ENCODE results near the gene KATNAL1. TPM values are rescaled to one million over a fixed set of nuclear protein-coding genes. Genes with fewer than 3 reads are reported as not detected.
A peak's percentile ranks its signal among the peaks of the same experiment; 100 is the strongest.

KATNAL1 gene
- total and polyA plus RNA-seq, 2 experiments from 2014 or later: 2.1 to 9.8 TPM

DNA sequence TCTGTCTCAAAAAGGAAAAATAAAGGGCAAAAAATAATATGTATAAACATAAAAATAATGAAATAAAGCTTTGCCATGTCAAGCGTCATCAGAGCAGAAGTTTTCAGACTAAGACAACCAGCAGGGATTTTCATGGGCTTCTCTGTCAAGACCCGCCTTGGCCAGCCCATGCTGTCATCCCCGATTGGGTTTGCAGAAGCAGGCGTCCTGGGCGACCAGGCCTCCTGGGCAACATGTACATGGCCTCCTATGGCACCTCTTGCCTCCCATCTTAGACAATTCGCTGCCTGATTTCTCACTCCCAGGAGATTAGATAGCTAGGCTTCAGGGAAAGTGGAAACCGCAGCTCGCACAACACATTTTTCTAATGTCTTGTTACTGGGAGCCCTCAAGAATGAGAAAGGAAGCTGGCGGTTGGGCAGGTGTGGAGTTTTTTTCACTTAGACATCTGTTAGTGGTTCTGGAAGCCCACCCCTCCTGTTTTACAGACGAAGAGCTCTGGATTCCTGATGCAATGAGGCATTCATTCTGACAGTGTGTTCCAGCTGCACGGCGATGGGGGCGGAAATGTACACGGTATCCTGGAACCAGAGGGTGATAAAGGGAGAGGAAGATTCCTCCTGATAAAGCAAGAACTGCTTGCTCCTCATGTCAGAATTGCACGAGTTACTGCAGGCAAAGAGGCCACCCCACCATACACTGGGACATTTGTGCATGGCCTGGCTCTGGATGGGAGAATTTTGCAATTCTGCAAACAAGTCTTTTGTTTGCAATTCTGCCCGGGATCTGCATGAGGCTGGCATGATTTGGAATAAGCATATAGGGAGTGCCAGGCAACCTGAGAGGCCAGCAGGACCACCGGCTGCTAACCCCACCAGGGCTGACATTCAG lies 47.4 kb upstream of the KATNAL1 start:
- no peaks in the 10 kb centered on the region for H3K27me3 ChIP-seq
- peaks cover 3% of the 10 kb centered on the region for H3K4me1 ChIP-seq (ENCODE audit: insufficient read depth)
- H3K9me3 ChIP-seq (ENCODE audit: low read depth): no peaks in the 10 kb centered on the region
- no peak overlapping the region for H3K27ac ChIP-seq
- H4K20me1 ChIP-seq (ENCODE audit: insufficient read depth, poor library complexity, severe bottlenecking): no peaks in the 10 kb centered on the region
- no peak overlapping the region for H3K4me3 ChIP-seq
- TF ChIP-seq EZH2phosphoT487 (IDR thresholded peaks at IDR 0.05; ENCODE audit: low read depth, severe bottlenecking, unreplicated experiment) (no peak), EZH2 (IDR thresholded peaks at IDR 0.05; ENCODE audit: borderline replicate concordance) (no peak)
- TF ChIP-seq, protein P1, sequence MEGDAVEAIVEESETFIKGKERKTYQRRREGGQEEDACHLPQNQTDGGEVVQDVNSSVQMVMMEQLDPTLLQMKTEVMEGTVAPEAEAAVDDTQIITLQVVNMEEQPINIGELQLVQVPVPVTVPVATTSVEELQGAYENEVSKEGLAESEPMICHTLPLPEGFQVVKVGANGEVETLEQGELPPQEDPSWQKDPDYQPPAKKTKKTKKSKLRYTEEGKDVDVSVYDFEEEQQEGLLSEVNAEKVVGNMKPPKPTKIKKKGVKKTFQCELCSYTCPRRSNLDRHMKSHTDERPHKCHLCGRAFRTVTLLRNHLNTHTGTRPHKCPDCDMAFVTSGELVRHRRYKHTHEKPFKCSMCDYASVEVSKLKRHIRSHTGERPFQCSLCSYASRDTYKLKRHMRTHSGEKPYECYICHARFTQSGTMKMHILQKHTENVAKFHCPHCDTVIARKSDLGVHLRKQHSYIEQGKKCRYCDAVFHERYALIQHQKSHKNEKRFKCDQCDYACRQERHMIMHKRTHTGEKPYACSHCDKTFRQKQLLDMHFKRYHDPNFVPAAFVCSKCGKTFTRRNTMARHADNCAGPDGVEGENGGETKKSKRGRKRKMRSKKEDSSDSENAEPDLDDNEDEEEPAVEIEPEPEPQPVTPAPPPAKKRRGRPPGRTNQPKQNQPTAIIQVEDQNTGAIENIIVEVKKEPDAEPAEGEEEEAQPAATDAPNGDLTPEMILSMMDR (IDR thresholded peaks at IDR 0.05; ENCODE audit: poor library complexity): no peak
- WGBS (ENCODE audit: low lambda C conversion rate, missing lambda C conversion rate): 62% methylated on average over 17 of the region's 17 CpGs
- peak; percentile 19 for DNase-seq (ENCODE audit: low spot score)
- H3K79me2 ChIP-seq: no peaks in the 10 kb centered on the region
- no peaks in the 10 kb centered on the region for H3K36me3 ChIP-seq (replicated peaks; ENCODE audit: insufficient read depth, low read depth)
- H3K9me2 ChIP-seq (replicated peaks; ENCODE audit: insufficient read depth): no peaks in the 10 kb centered on the region
- no peak overlapping the region for H2AFZ ChIP-seq
- peak overlapping the region; percentile 19 for H3K4me2 ChIP-seq

DNA sequence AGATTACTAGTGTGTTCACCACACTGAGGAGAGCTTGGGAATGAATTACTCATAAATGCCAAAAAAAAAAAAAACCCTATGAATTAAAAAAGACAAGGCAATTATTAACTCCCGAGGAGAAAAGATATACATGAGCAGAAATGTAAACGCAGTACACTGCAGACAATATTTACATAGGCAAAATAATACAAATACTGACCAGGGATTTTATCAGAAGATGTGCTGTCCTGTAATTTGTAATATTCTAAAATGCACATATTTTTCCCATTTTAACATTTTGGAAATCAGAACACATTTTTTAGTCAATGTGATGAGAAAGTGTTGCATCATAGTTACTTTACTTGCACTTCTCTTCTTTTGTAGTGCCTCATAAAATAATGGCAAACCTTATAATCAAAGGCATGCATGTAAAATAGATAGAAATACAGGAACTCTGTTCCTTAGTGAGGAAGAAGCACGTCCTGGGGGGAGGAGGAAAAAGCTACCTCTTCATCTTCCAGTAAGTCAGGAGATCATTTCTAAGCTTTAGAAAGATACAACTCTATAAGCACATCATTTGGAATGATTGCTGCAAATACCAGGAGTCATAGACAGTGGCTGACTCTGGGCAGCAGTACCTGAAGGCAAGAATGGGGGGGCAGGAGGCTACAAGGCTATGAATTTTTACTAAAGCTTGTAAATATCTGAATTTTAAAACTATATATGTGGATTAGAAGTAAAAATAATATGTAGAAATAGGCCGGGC lies 46.3 kb upstream of the KATNAL1 start:
- no peak overlapping the region for H3K4me3 ChIP-seq
- H3K36me3 ChIP-seq (replicated peaks; ENCODE audit: insufficient read depth, low read depth): no peaks in the 10 kb centered on the region
- no peak overlapping the region for H3K27ac ChIP-seq
- H3K4me2 ChIP-seq: no peak overlapping the region
- no peaks in the 10 kb centered on the region for H3K79me2 ChIP-seq
- H3K4me1 ChIP-seq (ENCODE audit: insufficient read depth): peaks cover 3% of the 10 kb centered on the region
- no peaks in the 10 kb centered on the region for H4K20me1 ChIP-seq (ENCODE audit: insufficient read depth, poor library complexity, severe bottlenecking)
- 87% methylated on average over 4 of the region's 4 CpGs for WGBS (ENCODE audit: low lambda C conversion rate, missing lambda C conversion rate)
- H3K9me3 ChIP-seq (ENCODE audit: low read depth): no peaks in the 10 kb centered on the region
- no peaks in the 10 kb centered on the region for H3K9me2 ChIP-seq (replicated peaks; ENCODE audit: insufficient read depth)
- no peak overlapping the region for H2AFZ ChIP-seq
- TF ChIP-seq EZH2phosphoT487 (IDR thresholded peaks at IDR 0.05; ENCODE audit: low read depth, severe bottlenecking, unreplicated experiment) (no peak), EZH2 (IDR thresholded peaks at IDR 0.05; ENCODE audit: borderline replicate concordance) (no peak)
- no peaks in the 10 kb centered on the region for H3K27me3 ChIP-seq
- DNase-seq (ENCODE audit: low spot score): no peak

DNA sequence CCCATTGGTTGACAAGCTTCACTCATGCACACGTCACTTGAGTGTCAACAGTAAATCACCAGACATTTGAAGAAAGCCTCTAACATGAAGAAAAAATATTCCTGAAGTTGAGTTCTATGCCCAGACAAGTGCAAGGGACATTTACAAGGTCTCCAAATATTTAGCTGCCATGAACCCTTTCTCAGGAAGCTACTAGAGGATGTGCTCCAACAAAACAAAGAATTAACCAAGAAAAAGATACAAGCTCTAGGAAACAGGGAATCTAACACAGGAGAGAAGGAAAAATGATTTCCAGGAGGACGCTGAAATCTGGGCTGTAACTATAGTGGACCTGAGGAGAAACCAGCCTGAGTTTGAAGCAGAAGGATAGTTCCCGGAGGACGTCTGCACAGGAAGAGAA lies 45.7 kb upstream of the KATNAL1 start:
- no peaks in the 10 kb centered on the region for H3K9me2 ChIP-seq (replicated peaks; ENCODE audit: insufficient read depth)
- no peaks in the 10 kb centered on the region for H3K27me3 ChIP-seq
- TF ChIP-seq EZH2 (IDR thresholded peaks at IDR 0.05; ENCODE audit: borderline replicate concordance): no peak
- TF ChIP-seq, protein P1 (IDR thresholded peaks at IDR 0.05; ENCODE audit: poor library complexity): no peak
- no peak for TF ChIP-seq EZH2phosphoT487 (IDR thresholded peaks at IDR 0.05; ENCODE audit: low read depth, severe bottlenecking, unreplicated experiment)
- no peaks in the 10 kb centered on the region for H3K9me3 ChIP-seq (ENCODE audit: low read depth)
- no peak overlapping the region for H3K4me3 ChIP-seq
- H3K4me1 ChIP-seq (ENCODE audit: insufficient read depth): peaks cover 3% of the 10 kb centered on the region
- H3K36me3 ChIP-seq (replicated peaks; ENCODE audit: insufficient read depth, low read depth): no peaks in the 10 kb centered on the region
- no peak overlapping the region for H3K27ac ChIP-seq
- no peak overlapping the region for H3K4me2 ChIP-seq
- H3K79me2 ChIP-seq: no peaks in the 10 kb centered on the region
- no peak overlapping the region for H2AFZ ChIP-seq
- DNase-seq (ENCODE audit: low spot score): no peak
- H4K20me1 ChIP-seq (ENCODE audit: insufficient read depth, poor library complexity, severe bottlenecking): no peaks in the 10 kb centered on the region
- WGBS (ENCODE audit: low lambda C conversion rate, missing lambda C conversion rate): 95% methylated on average over 4 of the region's 4 CpGs

DNA sequence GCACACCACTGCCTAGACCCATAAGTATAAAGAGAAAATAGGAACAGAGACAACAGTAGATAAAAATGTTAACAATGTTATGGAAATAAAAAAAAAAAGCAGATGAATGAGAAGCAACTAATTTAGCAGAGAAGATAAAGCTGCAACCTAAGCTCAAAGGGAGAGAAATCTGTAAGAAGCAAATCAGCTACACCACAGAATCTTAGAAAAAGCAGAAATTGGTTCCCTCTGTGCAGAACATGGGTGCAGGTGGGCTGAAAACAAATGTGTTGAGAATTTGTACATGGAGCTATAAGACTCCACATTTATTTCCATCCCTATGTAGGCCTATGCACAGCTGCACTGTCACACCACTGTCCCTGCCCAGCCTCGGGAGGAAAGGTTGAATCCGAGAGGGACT lies 44.8 kb upstream of the KATNAL1 start:
- Histone ChIP-seq H3K36me3 (replicated peaks; ENCODE audit: insufficient read depth, low read depth) (no peaks in the 10 kb centered on the region), H3K4me3 (no peak overlapping the region), H4K20me1 (ENCODE audit: insufficient read depth, poor library complexity, severe bottlenecking) (no peaks in the 10 kb centered on the region), H3K79me2 (no peaks in the 10 kb centered on the region), H3K9me2 (replicated peaks; ENCODE audit: insufficient read depth) (no peaks in the 10 kb centered on the region), H3K27ac (no peak overlapping the region), H3K27me3 (no peaks in the 10 kb centered on the region), H3K4me1 (ENCODE audit: insufficient read depth) (peaks cover 3% of the 10 kb centered on the region), H3K4me2 (no peak overlapping the region), H2AFZ (no peak overlapping the region), H3K9me3 (ENCODE audit: low read depth) (no peaks in the 10 kb centered on the region)
- no peak for DNase-seq (ENCODE audit: low spot score)
- TF ChIP-seq EZH2 (IDR thresholded peaks at IDR 0.05; ENCODE audit: borderline replicate concordance): no peak
- TF ChIP-seq EZH2phosphoT487 (IDR thresholded peaks at IDR 0.05; ENCODE audit: low read depth, severe bottlenecking, unreplicated experiment): no peak
- TF ChIP-seq, protein P1 (IDR thresholded peaks at IDR 0.05; ENCODE audit: poor library complexity): no peak
- 100% methylated on average over 2 of the region's 2 CpGs for WGBS (ENCODE audit: low lambda C conversion rate, missing lambda C conversion rate)
